Astrocyte of the cerebellum (primary cell): ENCODE measurements around the gene HS3ST2.
"Not testable (repeated sequence)": the region's sequence is repeated elsewhere in the genome, so short reads cannot be mapped to it uniquely, and the experiment has no call there.

Source experiments
- DNase-seq: peaks from one replicate; pipeline ENCODE4 v3.0.0-alpha.2; 2011; ENCODE audit warnings: low read depth
- H3K4me3 ChIP-seq: 2 replicates; pipeline ENCODE4 v1.5.1; 2011; ENCODE audit warnings: mild to moderate bottlenecking, low read depth, low read length, moderate library complexity
- in situ Hi-C: cut with HindIII; loops from 2 replicates; pipeline ENCODE4 v1.10.0; 2017; ENCODE audit warnings: low sequenced_read_pairs
- TF ChIP-seq, protein P1 (sequence below): IDR thresholded peaks from 2 replicates; pipeline ENCODE4 v1.5.1; 2012; ENCODE audit warnings: low read length, low read depth, moderate library complexity, mild to moderate bottlenecking; ENCODE audit errors: missing control alignments

HS3ST2 gene

DNA sequence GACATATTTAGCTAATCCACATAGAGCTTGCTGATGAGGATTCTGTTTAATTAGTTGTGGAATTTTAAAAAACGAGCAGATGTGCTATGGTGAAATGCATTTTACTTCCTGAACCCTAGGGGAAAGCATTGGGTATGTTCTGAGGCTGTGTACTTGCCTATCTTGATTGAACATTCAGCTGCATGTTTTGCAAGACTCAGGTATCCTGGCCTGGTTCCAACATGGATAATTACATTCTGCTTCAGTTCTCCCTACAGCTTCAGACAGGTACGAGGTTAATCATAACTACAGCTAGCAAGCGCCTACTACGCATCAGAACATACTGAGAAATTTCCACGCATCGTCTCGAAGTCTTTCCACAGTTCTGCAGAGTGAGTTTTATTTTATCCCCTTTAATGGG lies 77.0 kb downstream of the HS3ST2 start:
- in situ Hi-C loops, result no loop called here
- no peak overlapping the region for H3K4me3 ChIP-seq
- TF ChIP-seq, protein P1, sequence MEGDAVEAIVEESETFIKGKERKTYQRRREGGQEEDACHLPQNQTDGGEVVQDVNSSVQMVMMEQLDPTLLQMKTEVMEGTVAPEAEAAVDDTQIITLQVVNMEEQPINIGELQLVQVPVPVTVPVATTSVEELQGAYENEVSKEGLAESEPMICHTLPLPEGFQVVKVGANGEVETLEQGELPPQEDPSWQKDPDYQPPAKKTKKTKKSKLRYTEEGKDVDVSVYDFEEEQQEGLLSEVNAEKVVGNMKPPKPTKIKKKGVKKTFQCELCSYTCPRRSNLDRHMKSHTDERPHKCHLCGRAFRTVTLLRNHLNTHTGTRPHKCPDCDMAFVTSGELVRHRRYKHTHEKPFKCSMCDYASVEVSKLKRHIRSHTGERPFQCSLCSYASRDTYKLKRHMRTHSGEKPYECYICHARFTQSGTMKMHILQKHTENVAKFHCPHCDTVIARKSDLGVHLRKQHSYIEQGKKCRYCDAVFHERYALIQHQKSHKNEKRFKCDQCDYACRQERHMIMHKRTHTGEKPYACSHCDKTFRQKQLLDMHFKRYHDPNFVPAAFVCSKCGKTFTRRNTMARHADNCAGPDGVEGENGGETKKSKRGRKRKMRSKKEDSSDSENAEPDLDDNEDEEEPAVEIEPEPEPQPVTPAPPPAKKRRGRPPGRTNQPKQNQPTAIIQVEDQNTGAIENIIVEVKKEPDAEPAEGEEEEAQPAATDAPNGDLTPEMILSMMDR, result no peak
- DNase-seq, result no peak

DNA sequence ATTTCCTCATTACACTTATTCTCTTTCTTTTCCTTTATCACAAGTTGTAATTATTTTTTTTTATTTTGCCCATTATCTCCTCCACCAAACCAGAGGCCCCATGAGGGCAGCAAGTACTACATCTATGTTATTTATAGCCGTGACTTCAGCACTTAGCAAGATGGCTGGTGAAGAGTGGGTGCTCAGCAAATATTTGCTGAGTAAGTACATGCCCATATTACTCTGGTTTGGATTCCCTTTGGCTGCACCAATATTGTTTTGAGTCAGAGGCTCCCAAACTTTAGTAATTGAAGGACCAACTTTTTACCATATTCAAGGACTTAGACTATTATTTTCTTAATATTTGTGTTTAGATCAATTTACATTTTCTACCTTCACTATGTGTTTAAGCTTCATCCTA lies 83.2 kb downstream of the HS3ST2 start:
- H3K4me3 ChIP-seq, result no peak overlapping the region
- TF ChIP-seq, protein P1, result no peak
- in situ Hi-C loops, result no loop called here
- DNase-seq, result no peak

DNA sequence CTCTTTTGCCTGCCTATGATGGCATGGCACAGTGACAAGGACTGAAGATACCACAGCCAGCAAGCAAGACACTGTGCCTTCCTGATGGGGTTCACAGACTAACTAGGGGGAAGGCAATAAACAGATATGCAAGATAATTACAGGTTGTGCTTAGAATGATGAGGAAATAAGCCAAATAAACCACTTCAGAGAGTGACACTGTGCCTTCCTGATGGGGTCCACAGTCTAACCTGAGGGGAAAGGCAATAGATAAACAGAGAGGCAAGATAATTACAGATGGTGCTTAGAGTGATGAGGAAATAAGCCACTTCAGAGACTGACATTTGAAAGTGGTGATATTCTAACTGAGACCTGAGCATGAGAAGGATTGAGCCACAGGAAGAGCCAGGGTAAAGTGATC lies 84.2 kb downstream of the HS3ST2 start:
- TF ChIP-seq, protein P1, result no peak
- no peak overlapping the region for H3K4me3 ChIP-seq
- in situ Hi-C loops, result no loop called here
- no peak for DNase-seq

GRCh38 chr16:22898874-22899348 lies 84.9 kb downstream of the HS3ST2 start:
- in situ Hi-C loops, result no loop called here
- DNase-seq, result peak; percentile 31

GRCh38 chr16:22899567-22899966 lies 85.6 kb downstream of the HS3ST2 start:
- in situ Hi-C loops, H3K4me3 ChIP-seq: not testable (repeated sequence)

More at GRCh38 chr16:22898874-22899348, 84.9 kb downstream of the HS3ST2 start:
- H3K4me3 ChIP-seq, result no peak overlapping the region
- TF ChIP-seq, protein P1, result peak; percentile 71

DNA sequence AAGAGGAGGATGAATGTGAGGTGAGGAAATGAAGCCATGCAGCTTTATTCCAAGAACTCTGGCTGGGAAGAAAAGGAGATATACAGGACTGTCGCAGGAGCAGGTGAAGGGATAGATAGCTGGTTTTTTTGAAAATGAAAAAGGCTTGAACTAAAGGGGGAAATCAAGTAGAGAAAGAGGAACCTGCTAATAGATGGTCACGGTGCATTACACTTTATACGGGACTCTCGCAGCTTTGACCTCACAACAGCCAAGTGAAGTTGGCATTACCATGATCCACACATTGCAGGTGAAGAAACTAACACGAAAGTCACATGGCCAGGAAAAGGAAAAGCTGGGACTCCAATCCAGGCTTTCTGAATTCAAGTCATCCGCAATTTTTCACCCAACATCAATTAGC lies 86.9 kb downstream of the HS3ST2 start:
- TF ChIP-seq, protein P1, result no peak
- in situ Hi-C loops, result no loop called here

More at GRCh38 chr16:22899567-22899966, 85.6 kb downstream of the HS3ST2 start:
- DNase-seq, result not testable (repeated sequence)

GRCh38 chr16:22901563-22901962 lies 87.6 kb downstream of the HS3ST2 start:
- no peak overlapping the region for H3K4me3 ChIP-seq
- DNase-seq, result no peak
- TF ChIP-seq, protein P1, result no peak
- in situ Hi-C loops, result no loop called here

More for the DNA sequence above, 86.9 kb downstream of the HS3ST2 start:
- H3K4me3 ChIP-seq, result no peak overlapping the region
- no peak for DNase-seq
